Panc1 (cell line): Measurements from ENCODE around the gene DNAJC4. TPM values are rescaled to one million over a fixed set of nuclear protein-coding genes. Genes with fewer than 3 reads are reported as not detected.

Source experiments
- ATAC-seq: fragments of 200-7000 bp; cut with Tn5 transposase; 2 replicates; pipeline ENCODE4 v1.9.1; 2020; ENCODE audit warnings: mild to moderate bottlenecking, moderate library complexity
- BruUV-seq: library from RNA; stranded (reverse); fragments of 400-500 nt; replicated peaks from 2 replicates; lab custom pipeline; 2021; lab: Mats Ljungman, UMichigan
- CTCF ChIA-PET: fragments of 300-600 bp; sonication (Branson Sonifier 250); formaldehyde crosslinking; loops from one replicate; lab custom pipeline; 2022; ENCODE audit warnings: antibody characterized with exemption; lab: Charles Lee
- POLR2A ChIA-PET: fragments of 300-600 bp; sonication (Branson Sonifier 250); formaldehyde crosslinking; loops from one replicate; lab custom pipeline; 2022; ENCODE audit warnings: antibody characterized with exemption; lab: Charles Lee
- DNase-seq: peaks from one replicate; pipeline ENCODE4 v3.0.0-alpha.2; 2010; ENCODE audit warnings: low read depth, low spot score
- H3K27ac ChIP-seq: 2 replicates; pipeline ENCODE4 v1.5.1; 2011; ENCODE audit warnings: mild to moderate bottlenecking, low read length, inconsistent platforms
- H3K27me3 ChIP-seq: fragments of 200-500 bp; sonication (Bioruptor generic); 2 replicates; pipeline ENCODE4 v1.6.0; 2014; ENCODE audit warnings: low read length, inconsistent platforms; ENCODE audit not compliant: control insufficient read depth, insufficient read depth
- H3K36me3 ChIP-seq: fragments of 200-500 bp; sonication (Bioruptor generic); 2 replicates; pipeline ENCODE4 v1.5.1; 2014; ENCODE audit warnings: inconsistent platforms, mild to moderate bottlenecking, low read length, moderate library complexity; ENCODE audit not compliant: control insufficient read depth, insufficient read depth
- H3K4me1 ChIP-seq: 2 replicates; pipeline ENCODE4 v1.5.1; 2011; ENCODE audit warnings: inconsistent platforms, mild to moderate bottlenecking, low read length, moderate library complexity; ENCODE audit not compliant: control insufficient read depth, insufficient read depth
- H3K4me3 ChIP-seq, 2 experiments: 2 replicates each; pipeline ENCODE4 v1.5.1; 2011 to 2012; ENCODE audit warnings: low read depth in 2 of 2, low read length in 2 of 2, mild to moderate bottlenecking in 2 of 2, inconsistent platforms in 1 of 2, moderate library complexity in 1 of 2
- H3K9me3 ChIP-seq: fragments of 200-500 bp; sonication (Bioruptor generic); 2 replicates; pipeline ENCODE4 v1.5.1; 2014; ENCODE audit warnings: low read depth, mild to moderate bottlenecking, inconsistent platforms, low read length, moderate library complexity; ENCODE audit not compliant: control insufficient read depth, insufficient read depth
- POLR2AphosphoS5 ChIP-seq: IDR thresholded peaks from 2 replicates; pipeline ENCODE4 v1.6.1; 2012; ENCODE audit warnings: mild to moderate bottlenecking, low read depth, low read length, moderate library complexity
- SIN3A ChIP-seq: IDR thresholded peaks from 2 replicates; pipeline ENCODE4 v1.6.1; 2012; ENCODE audit warnings: low read depth, mild to moderate bottlenecking, low read length, moderate library complexity, borderline replicate concordance; ENCODE audit not compliant: insufficient read depth
- TCF7L2 ChIP-seq: IDR thresholded peaks from 2 replicates; pipeline ENCODE4 v1.6.1; 2011; ENCODE audit warnings: mild to moderate bottlenecking, low read depth, low read length, inconsistent platforms
- in situ Hi-C: cut with HindIII; loops from 2 replicates; pipeline ENCODE4 v1.10.0; 2016; ENCODE audit warnings: low sequenced_read_pairs, low pct_unique_long_range_greater_than_20kb
- intact Hi-C: fragments of 100-400 bp; cut with micrococcal nuclease; formaldehyde crosslinking; loops from one replicate; pipeline ENCODE4 v1.10.0; 2022; ENCODE audit not compliant: unreplicated experiment
- total RNA-seq: library from RNA; stranded (reverse); gene quantifications from one replicate; pipeline ENCODE4 v1.2.1, GENCODE V29; 2021; ENCODE audit not compliant: unreplicated experiment
- TF ChIP-seq, protein P1 (sequence below): fragments of 450-650 bp; IDR thresholded peaks from 2 replicates; pipeline ENCODE4 v1.5.1; 2017; ENCODE audit warnings: mild to moderate bottlenecking
- TF ChIP-seq, protein P2 (sequence below), 2 experiments: IDR thresholded peaks; 2 replicates each; pipeline ENCODE4 v1.6.1; 2011 to 2012; ENCODE audit warnings: low read depth in 2 of 2, control low read depth in 1 of 2, low read length in 1 of 2, mild to moderate bottlenecking in 1 of 2, moderate library complexity in 1 of 2; ENCODE audit not compliant: insufficient read depth in 1 of 2

The DNAJC4 gene
- total RNA-seq, 1 experiment from 2014 or later: 41.0 TPM

DNA sequence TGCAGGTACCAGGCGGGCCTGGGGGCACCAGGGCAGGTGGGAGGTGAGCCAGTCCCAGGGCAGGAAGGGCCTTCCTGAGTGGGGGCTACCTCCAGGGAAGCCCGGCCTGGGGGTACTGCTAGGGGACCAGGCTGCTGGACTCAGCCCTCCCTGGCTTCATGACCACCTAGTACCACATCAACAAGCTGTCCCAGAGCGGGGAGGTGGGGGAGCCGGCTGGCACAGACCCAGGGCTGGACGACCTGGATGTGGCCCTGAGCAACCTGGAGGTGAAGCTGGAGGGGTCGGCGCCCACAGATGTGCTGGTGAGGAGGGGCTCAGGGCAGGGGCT lies 11.0 kb upstream of the DNAJC4 start:
- Histone ChIP-seq H3K4me1 (no peaks in the 10 kb centered on the region), H3K27ac (no peak overlapping the region), H3K4me3 (no peak overlapping the region), H3K27me3 (no peaks in the 10 kb centered on the region), H3K36me3 (no peaks in the 10 kb centered on the region; the same call in 1 of the 2 replicates), H3K9me3 (no peaks in the 10 kb centered on the region)
- in situ Hi-C loops: no loop called here
- TF ChIP-seq SIN3A: no peak
- no peak for TF ChIP-seq POLR2AphosphoS5
- no peak for TF ChIP-seq TCF7L2
- TF ChIP-seq, protein P1, sequence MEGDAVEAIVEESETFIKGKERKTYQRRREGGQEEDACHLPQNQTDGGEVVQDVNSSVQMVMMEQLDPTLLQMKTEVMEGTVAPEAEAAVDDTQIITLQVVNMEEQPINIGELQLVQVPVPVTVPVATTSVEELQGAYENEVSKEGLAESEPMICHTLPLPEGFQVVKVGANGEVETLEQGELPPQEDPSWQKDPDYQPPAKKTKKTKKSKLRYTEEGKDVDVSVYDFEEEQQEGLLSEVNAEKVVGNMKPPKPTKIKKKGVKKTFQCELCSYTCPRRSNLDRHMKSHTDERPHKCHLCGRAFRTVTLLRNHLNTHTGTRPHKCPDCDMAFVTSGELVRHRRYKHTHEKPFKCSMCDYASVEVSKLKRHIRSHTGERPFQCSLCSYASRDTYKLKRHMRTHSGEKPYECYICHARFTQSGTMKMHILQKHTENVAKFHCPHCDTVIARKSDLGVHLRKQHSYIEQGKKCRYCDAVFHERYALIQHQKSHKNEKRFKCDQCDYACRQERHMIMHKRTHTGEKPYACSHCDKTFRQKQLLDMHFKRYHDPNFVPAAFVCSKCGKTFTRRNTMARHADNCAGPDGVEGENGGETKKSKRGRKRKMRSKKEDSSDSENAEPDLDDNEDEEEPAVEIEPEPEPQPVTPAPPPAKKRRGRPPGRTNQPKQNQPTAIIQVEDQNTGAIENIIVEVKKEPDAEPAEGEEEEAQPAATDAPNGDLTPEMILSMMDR: no peak
- TF ChIP-seq, protein P2, sequence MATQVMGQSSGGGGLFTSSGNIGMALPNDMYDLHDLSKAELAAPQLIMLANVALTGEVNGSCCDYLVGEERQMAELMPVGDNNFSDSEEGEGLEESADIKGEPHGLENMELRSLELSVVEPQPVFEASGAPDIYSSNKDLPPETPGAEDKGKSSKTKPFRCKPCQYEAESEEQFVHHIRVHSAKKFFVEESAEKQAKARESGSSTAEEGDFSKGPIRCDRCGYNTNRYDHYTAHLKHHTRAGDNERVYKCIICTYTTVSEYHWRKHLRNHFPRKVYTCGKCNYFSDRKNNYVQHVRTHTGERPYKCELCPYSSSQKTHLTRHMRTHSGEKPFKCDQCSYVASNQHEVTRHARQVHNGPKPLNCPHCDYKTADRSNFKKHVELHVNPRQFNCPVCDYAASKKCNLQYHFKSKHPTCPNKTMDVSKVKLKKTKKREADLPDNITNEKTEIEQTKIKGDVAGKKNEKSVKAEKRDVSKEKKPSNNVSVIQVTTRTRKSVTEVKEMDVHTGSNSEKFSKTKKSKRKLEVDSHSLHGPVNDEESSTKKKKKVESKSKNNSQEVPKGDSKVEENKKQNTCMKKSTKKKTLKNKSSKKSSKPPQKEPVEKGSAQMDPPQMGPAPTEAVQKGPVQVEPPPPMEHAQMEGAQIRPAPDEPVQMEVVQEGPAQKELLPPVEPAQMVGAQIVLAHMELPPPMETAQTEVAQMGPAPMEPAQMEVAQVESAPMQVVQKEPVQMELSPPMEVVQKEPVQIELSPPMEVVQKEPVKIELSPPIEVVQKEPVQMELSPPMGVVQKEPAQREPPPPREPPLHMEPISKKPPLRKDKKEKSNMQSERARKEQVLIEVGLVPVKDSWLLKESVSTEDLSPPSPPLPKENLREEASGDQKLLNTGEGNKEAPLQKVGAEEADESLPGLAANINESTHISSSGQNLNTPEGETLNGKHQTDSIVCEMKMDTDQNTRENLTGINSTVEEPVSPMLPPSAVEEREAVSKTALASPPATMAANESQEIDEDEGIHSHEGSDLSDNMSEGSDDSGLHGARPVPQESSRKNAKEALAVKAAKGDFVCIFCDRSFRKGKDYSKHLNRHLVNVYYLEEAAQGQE (IDR thresholded peaks at IDR 0.05; ENCODE audit: insufficient read depth in 1 of 2, low read depth in 2 of 2, low read length in 1 of 2): no peak
- ATAC-seq (no peak), DNase-seq (no peak)
- CTCF ChIA-PET: interaction anchor here (0.7 kb wide), 1 partner anchor 82 kb away, joined by 4 read pairs; no protein-coding TSS in a partner anchor
- no TSS peak for BruUV-seq
- intact Hi-C loops: no loop called here
- POLR2A ChIA-PET: no interaction called here

DNA sequence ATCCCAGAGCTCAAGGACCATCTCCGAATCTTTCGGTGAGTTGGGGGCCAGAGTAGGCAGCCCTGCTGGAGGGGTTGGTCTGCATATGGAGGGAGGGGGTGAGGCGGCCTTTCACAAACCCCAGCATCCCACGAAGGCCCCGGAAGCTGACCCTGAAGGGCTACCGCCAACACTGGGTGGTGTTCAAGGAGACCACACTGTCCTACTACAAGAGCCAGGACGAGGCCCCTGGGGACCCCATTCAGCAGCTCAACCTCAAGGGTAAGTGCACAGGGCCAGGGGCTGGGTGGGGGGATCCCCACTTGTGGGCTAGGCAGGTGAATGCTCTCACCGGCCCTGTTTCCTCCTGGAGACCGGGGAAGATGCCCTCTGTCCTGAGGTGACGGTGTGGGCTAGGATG lies 10.6 kb upstream of the DNAJC4 start:
- Histone ChIP-seq H3K27ac (no peak overlapping the region), H3K36me3 (no peaks in the 10 kb centered on the region; the same call in 1 of the 2 replicates), H3K4me1 (no peaks in the 10 kb centered on the region), H3K9me3 (no peaks in the 10 kb centered on the region), H3K27me3 (no peaks in the 10 kb centered on the region), H3K4me3 (no peak overlapping the region)
- intact Hi-C loops (no loop called here), in situ Hi-C loops (no loop called here)
- ChIA-PET CTCF (interaction anchor here (0.7 kb wide), 1 partner anchor 81 kb away, joined by 4 read pairs; no protein-coding TSS in a partner anchor), POLR2A (no interaction called here)
- TF ChIP-seq SIN3A (no peak), POLR2AphosphoS5 (no peak)
- TF ChIP-seq, protein P2 (IDR thresholded peaks at IDR 0.05; ENCODE audit: insufficient read depth in 1 of 2, low read depth in 2 of 2, low read length in 1 of 2): no peak
- no TSS peak for BruUV-seq
- DNase-seq: no peak
- ATAC-seq: no peak
